Activated naive CD8-positive, alpha-beta T cell (primary cell): ENCODE data around the gene FBXL17.

Experiments used
- H3K27ac Mint-ChIP-seq: one replicate; pipeline ENCODE4 v1.8.0; 2021; ENCODE audit warnings: mixed read lengths
- H3K27me3 Mint-ChIP-seq: one replicate; pipeline ENCODE4 v1.8.0; 2021; ENCODE audit warnings: mixed read lengths
- H3K36me3 Mint-ChIP-seq: one replicate; pipeline ENCODE4 v1.8.0; 2021; ENCODE audit warnings: mixed read lengths
- H3K4me1 Mint-ChIP-seq: one replicate; pipeline ENCODE4 v1.8.0; 2021; ENCODE audit warnings: low read depth, mixed read lengths
- H3K4me3 Mint-ChIP-seq: one replicate; pipeline ENCODE4 v1.8.0; 2021; ENCODE audit warnings: mild to moderate bottlenecking, mixed read lengths
- H3K9me3 Mint-ChIP-seq: one replicate; pipeline ENCODE4 v1.8.0; 2021; ENCODE audit warnings: low read depth, mixed read lengths

The FBXL17 gene

DNA sequence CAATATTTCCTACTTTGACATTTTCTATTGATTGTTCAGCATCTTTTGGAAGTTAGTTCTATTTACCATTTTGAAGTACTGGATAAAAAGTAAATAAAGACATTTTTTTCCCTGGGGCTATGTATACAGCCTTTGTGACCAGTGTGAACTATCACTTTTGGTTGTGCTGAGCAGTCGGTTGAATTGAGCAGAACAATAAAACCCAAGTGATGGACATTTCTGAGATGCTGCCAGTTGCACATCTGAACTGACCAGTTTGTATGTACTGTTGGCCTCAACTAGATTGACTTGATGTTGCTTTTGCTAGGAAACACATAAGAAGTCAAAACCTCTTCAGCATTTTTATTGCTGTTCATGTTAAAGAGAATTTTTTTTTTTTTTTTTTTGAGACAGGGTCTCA lies 451.0 kb downstream of the FBXL17 start:
- Mint-ChIP-seq H3K4me1 (peaks cover 6% of the 10 kb centered on the region), H3K27ac (no peak overlapping the region), H3K4me3 (no peak overlapping the region)

DNA sequence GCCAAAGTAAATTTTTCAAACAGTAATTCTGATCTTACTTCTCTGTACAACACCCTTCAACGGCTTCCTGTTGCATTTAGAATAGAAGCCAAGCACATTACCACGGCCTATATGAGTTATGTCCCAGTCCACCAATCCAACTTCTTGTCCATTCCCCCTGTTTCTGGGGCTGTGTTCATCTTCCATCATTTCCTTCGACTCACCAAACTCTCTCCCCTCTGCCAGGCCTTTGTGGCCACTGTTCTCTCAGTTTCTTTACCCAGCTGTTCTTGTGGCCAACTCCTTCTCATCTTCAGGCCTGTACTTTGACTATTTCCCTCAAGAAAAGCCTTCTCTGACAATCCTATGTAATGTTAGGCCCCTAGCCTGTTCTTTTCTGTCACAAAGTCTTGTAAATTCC lies 451.8 kb downstream of the FBXL17 start:
- no peaks in the 10 kb centered on the region for H3K27me3 Mint-ChIP-seq
- H3K9me3 Mint-ChIP-seq, result no peaks in the 10 kb centered on the region
- H3K27ac Mint-ChIP-seq, result no peak overlapping the region
- H3K4me1 Mint-ChIP-seq, result peaks cover 14% of the 10 kb centered on the region
- no peak overlapping the region for H3K4me3 Mint-ChIP-seq
- peaks cover 12% of the 10 kb centered on the region for H3K36me3 Mint-ChIP-seq

More for the DNA sequence above, 451.0 kb downstream of the FBXL17 start:
- Mint-ChIP-seq H3K27me3 (no peaks in the 10 kb centered on the region), H3K36me3 (peaks cover 12% of the 10 kb centered on the region), H3K9me3 (no peaks in the 10 kb centered on the region)

DNA sequence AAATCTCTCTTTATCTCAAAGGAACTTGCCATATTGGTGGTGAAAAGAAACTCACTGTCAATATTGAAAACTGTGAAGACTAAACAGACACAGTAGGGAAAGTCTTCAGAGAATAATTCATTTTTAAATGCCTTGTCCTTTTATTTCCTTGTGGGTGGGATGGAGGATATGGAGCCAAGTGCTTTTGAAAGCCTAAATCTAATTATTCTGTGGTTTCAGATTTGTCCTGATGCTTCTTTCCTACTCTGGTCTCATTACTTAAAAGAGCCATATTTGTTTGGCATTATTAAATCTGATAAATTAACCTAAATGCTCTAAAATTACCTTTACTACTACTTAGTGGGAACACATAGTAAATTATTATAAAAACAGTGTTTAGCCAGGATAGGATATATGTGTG lies 452.8 kb downstream of the FBXL17 start:
- H3K4me1 Mint-ChIP-seq, result peaks cover 15% of the 10 kb centered on the region
- H3K27ac Mint-ChIP-seq, result no peak overlapping the region

GRCh38 chr5:107926121-107926520 lies 455.8 kb downstream of the FBXL17 start:
- Mint-ChIP-seq H3K4me3 (no peak overlapping the region), H3K27ac (no peak overlapping the region), H3K36me3 (peaks cover 13% of the 10 kb centered on the region), H3K9me3 (no peaks in the 10 kb centered on the region), H3K4me1 (peaks cover 15% of the 10 kb centered on the region), H3K27me3 (no peaks in the 10 kb centered on the region)

More for the DNA sequence above, 452.8 kb downstream of the FBXL17 start:
- Mint-ChIP-seq H3K27me3 (no peaks in the 10 kb centered on the region), H3K9me3 (no peaks in the 10 kb centered on the region), H3K4me3 (no peak overlapping the region), H3K36me3 (peaks cover 10% of the 10 kb centered on the region)

DNA sequence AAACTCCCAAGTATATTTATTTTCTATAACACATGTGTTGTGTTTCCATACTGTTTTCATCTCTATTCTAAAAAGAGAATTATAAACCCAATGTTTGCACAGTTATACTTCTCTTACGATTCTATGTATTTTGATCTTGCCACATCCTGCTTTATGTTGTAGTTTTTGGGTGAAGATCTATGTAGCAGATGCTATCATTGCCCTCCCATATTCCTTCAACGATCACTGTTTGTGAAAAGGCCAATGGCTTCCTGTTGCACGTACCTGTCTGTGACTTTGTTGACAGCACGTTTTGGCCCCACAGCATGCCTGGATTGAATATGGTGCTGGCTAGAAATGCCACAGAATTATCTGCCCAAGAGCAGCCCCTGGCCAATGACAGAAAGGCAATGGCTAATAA lies 456.7 kb downstream of the FBXL17 start:
- H3K36me3 Mint-ChIP-seq, result peaks cover 13% of the 10 kb centered on the region
- H3K4me1 Mint-ChIP-seq, result peaks cover 15% of the 10 kb centered on the region
- H3K27me3 Mint-ChIP-seq, result no peaks in the 10 kb centered on the region
- H3K9me3 Mint-ChIP-seq, result no peaks in the 10 kb centered on the region
- H3K27ac Mint-ChIP-seq, result no peak overlapping the region
- no peak overlapping the region for H3K4me3 Mint-ChIP-seq

DNA sequence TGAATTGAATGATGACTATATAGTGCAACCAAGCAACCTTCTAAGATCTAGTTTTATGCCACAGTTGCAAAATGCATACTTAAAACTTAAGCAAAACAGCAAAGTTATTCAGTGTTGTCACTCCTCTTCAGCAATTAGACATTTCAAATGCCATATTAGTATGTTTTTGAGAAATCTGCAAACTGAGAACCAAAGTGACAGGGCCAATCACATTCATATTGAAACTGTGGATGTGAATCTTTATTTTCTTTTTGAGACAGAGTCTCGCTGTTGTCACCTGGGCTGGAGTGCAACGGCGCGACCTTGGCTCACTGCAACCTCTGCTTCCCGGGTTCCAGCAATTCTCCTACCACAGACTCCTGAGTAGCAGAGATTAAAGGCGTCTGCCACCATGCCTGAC lies 461.9 kb downstream of the FBXL17 start:
- H3K4me1 Mint-ChIP-seq, result peaks cover 9% of the 10 kb centered on the region
- no peaks in the 10 kb centered on the region for H3K27me3 Mint-ChIP-seq
- H3K27ac Mint-ChIP-seq, result no peak overlapping the region
- H3K9me3 Mint-ChIP-seq, result no peaks in the 10 kb centered on the region
- H3K36me3 Mint-ChIP-seq, result peaks cover 15% of the 10 kb centered on the region
- no peak overlapping the region for H3K4me3 Mint-ChIP-seq

- no peak overlapping the region for H3K4me3 Mint-ChIP-seq
- no peaks in the 10 kb centered on the region for H3K27me3 Mint-ChIP-seq
- H3K27ac Mint-ChIP-seq, result no peak overlapping the region
- no peaks in the 10 kb centered on the region for H3K9me3 Mint-ChIP-seq
- H3K4me1 Mint-ChIP-seq, result peaks cover 9% of the 10 kb centered on the region
- H3K36me3 Mint-ChIP-seq, result peaks cover 15% of the 10 kb centered on the region
Observed at GRCh38 chr5:107919361-107919760, 462.5 kb downstream of the FBXL17 start.

DNA sequence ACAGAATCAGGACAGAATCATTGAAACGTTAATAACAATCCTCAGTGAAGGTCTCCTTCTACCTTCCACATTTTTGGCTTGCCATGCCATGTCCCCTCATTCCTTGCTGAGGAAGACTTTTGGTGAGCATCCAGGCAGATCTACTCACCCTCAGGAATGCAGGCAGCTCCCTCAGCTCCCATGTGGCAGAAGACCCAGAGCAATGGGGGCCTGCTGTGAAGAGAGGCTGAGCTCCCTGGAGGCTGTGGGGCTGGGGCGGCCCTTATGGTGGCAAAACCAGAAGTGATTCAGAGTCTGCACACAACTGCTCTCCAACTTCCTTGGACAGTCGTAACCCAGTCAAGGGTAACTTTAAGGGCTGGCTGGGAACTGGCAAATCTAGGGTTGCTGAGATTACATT lies 463.9 kb downstream of the FBXL17 start:
- Mint-ChIP-seq H3K27ac (no peak overlapping the region), H3K27me3 (no peaks in the 10 kb centered on the region), H3K4me1 (peaks cover 11% of the 10 kb centered on the region), H3K36me3 (peaks cover 17% of the 10 kb centered on the region), H3K4me3 (no peak overlapping the region), H3K9me3 (no peaks in the 10 kb centered on the region)

DNA sequence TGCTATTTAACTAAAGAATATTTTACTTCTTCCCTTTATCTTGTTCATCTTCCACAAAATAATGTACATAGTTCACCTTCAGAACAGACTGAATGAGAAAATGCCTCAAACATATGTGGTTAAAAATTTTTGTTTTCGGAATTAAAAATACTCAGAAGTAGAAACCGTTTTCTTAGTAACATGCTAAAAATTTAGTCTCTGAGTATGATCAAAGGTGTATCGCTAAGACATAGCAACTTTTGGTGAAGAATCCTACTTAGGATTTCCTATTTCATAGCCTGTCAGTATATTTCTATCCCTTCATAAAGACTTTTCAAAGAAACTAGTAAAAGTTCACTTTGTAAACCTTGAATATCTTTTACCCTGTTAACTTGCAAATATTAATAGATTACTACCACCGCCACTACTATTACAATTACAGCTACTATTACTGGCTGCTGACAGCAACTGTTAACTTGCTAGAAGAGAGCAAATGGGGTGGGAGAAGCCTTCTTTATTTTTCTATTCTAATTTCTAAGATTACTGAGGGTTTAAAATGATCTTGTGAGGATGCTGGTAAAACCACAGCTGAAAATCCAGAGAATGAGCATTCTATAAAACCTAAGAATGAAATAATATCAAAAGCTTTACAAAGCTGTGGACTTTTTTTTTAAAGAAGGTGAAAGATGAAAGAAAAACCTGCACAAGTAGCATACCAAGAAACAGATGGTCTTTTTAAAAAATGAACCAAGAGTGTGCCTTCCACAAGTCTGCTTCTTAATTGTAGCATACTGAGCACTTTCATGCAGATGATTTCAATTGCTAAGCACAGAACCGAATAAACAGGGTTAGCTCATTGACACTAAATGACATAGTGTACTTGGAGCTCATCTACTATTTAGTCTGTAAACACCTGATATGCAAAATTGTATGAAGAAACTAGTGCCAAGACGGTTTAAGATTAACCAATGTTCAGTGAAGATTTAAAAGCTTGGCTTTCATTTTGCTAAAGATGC lies 464.9 kb downstream of the FBXL17 start:
- Mint-ChIP-seq H3K27ac (no peak overlapping the region), H3K9me3 (no peaks in the 10 kb centered on the region), H3K4me1 (peaks cover 11% of the 10 kb centered on the region), H3K27me3 (no peaks in the 10 kb centered on the region), H3K4me3 (no peak overlapping the region), H3K36me3 (peaks cover 16% of the 10 kb centered on the region)

DNA sequence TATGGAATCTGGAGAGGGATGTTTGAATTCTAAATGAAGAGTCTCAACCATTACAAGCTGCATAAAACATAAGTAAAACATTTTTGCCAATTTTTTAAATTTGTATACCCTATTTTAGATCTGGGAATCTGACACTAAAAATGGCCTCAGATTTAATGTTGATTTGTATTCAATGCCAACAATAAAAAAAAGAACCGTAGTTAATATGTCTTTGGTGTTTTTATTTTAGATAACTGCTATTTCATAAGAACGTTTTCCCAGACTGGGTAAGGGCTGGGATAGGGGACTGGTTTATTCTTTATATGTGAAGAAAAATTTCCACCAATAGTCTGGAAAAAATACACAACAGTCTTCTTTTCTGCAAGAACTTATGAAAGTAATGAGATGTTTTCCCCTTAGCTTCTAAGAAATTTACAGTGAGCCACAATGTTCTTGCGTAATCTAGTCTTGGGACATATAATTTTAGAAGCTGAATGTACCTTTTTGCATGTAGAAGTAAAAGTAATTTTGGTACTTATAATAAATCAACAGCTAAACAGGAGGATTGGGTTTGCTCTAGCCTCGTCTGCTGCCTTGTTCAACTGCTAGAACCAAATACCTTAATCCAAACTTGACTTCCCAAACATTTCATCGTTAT lies 466.6 kb downstream of the FBXL17 start:
- Mint-ChIP-seq H3K9me3 (no peaks in the 10 kb centered on the region), H3K4me1 (peaks cover 11% of the 10 kb centered on the region), H3K27me3 (no peaks in the 10 kb centered on the region), H3K27ac (no peak overlapping the region), H3K4me3 (no peak overlapping the region), H3K36me3 (peaks cover 10% of the 10 kb centered on the region)

DNA sequence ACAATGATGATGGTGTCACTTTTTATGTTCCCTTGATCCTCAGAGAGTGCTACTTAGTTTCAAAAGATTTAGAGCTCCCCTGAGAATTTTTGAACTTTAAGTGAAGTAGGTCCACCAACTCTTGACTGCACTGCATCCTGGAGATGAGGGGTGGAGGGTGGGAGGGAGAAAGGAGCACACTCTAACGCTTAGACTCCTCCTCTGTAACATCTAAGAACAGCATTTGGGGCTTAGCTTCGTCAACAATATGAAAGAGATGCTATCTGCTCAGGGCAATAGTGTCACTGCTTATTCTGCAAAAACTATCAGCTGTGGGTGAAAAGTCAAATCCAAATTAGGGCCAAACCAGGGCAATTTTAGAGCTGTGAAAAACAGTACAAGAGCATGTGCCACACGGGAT lies 468.4 kb downstream of the FBXL17 start:
- H3K27me3 Mint-ChIP-seq, result no peaks in the 10 kb centered on the region
- peaks cover 11% of the 10 kb centered on the region for H3K36me3 Mint-ChIP-seq
- H3K4me3 Mint-ChIP-seq, result no peak overlapping the region
- peaks cover 5% of the 10 kb centered on the region for H3K9me3 Mint-ChIP-seq
- H3K27ac Mint-ChIP-seq, result no peak overlapping the region
- H3K4me1 Mint-ChIP-seq, result peaks cover 9% of the 10 kb centered on the region

GRCh38 chr5:107900721-107901120 lies 481.2 kb downstream of the FBXL17 start:
- H3K36me3 Mint-ChIP-seq, result peaks cover 10% of the 10 kb centered on the region
- no peaks in the 10 kb centered on the region for H3K27me3 Mint-ChIP-seq
- H3K27ac Mint-ChIP-seq, result no peak overlapping the region
- peaks cover 4% of the 10 kb centered on the region for H3K9me3 Mint-ChIP-seq
- H3K4me3 Mint-ChIP-seq, result no peak overlapping the region
- H3K4me1 Mint-ChIP-seq, result no peaks in the 10 kb centered on the region

- H3K27ac Mint-ChIP-seq, result no peak overlapping the region
- H3K27me3 Mint-ChIP-seq, result no peaks in the 10 kb centered on the region
- H3K4me3 Mint-ChIP-seq, result no peak overlapping the region
- H3K4me1 Mint-ChIP-seq, result no peaks in the 10 kb centered on the region
- H3K9me3 Mint-ChIP-seq, result peaks cover 4% of the 10 kb centered on the region
- H3K36me3 Mint-ChIP-seq, result peaks cover 7% of the 10 kb centered on the region
Observed at GRCh38 chr5:107894361-107894760, 487.5 kb downstream of the FBXL17 start.

DNA sequence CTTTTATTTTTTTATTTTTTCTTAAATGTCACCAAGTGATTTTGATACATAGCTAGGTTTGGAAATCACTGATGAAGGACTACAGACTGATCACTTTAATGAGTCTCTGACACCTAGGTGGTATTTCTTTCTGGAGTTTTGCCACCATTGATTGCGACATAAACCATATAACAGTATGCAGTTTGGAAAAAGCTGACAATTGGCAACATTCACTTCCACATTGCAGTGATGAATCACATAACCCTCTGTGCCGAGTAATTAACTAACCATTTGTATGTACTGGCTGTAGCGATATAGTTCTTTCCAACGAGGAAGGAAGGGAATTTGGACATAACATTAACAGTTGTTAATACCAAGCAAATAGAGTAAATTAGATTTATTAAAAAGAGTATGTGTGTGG lies 488.3 kb downstream of the FBXL17 start:
- no peak overlapping the region for H3K4me3 Mint-ChIP-seq
- peaks cover 5% of the 10 kb centered on the region for H3K36me3 Mint-ChIP-seq
- H3K27ac Mint-ChIP-seq, result no peak overlapping the region
- no peaks in the 10 kb centered on the region for H3K9me3 Mint-ChIP-seq
- H3K27me3 Mint-ChIP-seq, result no peaks in the 10 kb centered on the region
- no peaks in the 10 kb centered on the region for H3K4me1 Mint-ChIP-seq

- Mint-ChIP-seq H3K27ac (no peak overlapping the region), H3K4me1 (peaks cover 11% of the 10 kb centered on the region), H3K36me3 (peaks cover 7% of the 10 kb centered on the region), H3K4me3 (no peak overlapping the region), H3K27me3 (no peaks in the 10 kb centered on the region), H3K9me3 (no peaks in the 10 kb centered on the region)
Observed at GRCh38 chr5:107889387-107889786, 492.5 kb downstream of the FBXL17 start.
